ENCODE data around the gene TMEM245.
"Not testable (repeated sequence)": the region's sequence is repeated elsewhere in the genome, so short reads cannot be mapped to it uniquely, and the experiment has no call there.

TMEM245 gene

DNA sequence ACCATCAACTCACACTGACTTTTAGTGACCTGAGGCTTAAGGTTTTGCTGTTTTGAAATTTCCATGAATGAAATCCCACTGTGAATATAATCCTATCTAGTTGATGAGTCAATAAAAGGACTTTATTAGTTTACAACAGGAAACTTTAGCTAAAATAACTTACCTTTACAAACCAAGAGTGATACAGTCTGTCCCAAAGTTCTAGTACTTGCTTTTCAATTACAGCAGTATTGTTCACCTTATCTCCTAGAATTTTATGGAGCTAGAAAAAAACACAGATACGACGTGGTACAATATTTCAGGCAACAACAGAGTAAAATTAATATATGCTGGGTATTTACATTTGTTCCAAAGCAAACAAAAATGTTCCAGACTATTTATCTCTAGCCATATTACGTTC is 59.6 kb downstream of the TMEM245 start:
- DNase-seq, result no peak

DNA sequence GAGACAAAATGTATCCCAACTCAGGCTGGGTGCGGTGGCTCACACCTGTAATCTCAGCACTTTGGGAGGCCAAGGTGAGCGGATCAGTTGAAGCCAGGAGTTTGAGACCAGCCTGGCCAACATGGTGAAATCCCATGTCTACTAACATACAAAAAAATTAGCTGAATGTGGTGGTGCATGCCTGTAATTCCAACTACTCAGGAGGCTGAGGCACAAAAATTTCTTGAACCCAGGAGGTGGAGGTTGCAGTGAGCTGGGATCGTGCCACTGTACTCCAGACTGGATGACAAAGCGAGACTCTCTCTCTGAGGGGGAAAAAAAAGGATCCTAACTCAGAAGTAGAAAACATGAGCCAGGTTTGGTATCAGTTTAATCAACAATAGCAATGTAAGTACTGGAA is 66.6 kb downstream of the TMEM245 start:
- not testable (repeated sequence) for DNase-seq

DNA sequence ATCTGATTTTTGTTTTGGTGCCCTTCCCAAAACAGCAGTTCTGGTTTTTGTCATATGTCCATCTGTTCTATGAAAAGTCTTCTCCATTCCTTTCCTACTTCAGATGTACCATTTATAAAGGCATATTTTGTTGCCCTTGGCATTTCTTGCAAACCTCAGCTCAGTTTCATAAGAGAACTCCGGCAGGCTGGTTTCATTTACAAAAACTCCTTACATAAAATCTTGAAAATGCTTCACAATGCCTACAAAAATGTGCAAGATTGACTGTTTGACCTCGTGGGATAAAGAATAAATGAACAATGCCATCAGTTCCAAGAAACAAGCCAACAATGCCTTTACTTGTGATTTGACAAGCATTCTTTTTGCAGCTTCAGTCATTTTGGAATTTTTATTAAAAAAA is 67.3 kb downstream of the TMEM245 start:
- no peak for DNase-seq

DNA sequence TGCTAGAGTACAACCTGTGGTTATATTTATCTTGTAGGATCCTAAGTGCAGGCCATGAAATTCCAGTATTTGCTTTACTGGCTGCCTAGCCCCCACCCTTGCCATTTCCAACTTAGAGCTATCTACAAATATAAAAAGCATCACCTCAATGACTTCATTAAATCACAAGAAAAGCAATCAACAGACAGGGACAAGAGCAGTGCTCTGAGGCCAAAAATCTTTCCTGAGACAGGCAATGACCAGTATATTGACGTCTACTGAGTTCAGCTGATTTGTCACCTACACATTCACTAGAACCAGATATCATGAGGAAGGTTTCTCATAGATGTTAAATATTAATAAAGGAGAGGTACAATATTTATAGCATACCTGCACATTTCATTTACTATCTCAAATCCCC is 68.0 kb downstream of the TMEM245 start:
- no peak for DNase-seq

GRCh38 chr9:109050444-109050843 is 69.3 kb downstream of the TMEM245 start:
- DNase-seq, result no peak

GRCh38 chr9:109048822-109049221 is 70.9 kb downstream of the TMEM245 start:
- DNase-seq, result no peak

GRCh38 chr9:109047259-109047658 is 72.5 kb downstream of the TMEM245 start:
- no peak for DNase-seq

GRCh38 chr9:109046346-109046745 is 73.4 kb downstream of the TMEM245 start:
- no peak for DNase-seq

DNA sequence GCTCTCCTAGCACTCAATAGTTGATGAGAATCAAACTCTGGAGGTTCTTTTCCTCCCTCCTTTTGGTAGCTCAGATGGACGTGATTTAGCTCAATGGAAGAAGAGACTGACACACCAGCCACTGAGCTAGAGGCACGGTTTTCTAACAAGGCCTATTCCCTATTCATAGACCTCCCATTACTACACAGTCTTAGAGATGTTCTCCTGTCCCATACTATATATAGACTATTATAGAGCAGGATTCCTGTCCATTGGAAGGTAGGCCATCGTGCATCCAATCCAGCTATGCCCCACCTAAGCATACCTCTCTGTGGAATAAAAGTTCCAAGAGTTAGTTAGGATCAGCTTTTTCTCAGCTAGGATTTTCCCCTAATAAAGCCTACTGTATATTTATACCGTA is 76.2 kb downstream of the TMEM245 start:
- DNase-seq, result no peak

GRCh38 chr9:109040571-109040970 is 79.2 kb downstream of the TMEM245 start:
- no peak for DNase-seq

DNA sequence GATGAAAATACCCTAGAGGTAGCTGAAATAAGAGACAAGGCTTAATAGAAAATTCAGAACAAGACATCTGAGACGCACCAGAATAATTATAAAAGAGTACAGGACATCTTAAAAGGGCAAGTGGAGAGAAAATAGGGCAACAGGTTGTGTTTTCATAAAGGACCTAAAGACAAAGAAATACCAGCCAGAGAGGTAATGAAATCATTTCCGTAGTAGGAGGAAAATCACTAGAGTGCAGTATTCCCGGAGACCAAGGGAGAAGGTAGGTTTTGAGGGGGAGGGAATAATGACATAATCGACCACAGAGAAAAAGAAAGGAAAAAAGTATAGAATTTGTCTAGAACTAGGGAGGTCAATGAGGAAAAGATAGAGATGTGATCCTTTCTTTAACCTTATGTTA is 80.2 kb downstream of the TMEM245 start:
- DNase-seq, result no peak

GRCh38 chr9:109037946-109038715 is 81.6 kb downstream of the TMEM245 start:
- DNase-seq, result no peak

GRCh38 chr9:109036744-109037680 is 82.7 kb downstream of the TMEM245 start:
- no peak for DNase-seq

GRCh38 chr9:109035684-109036423 is 83.9 kb downstream of the TMEM245 start:
- no peak for DNase-seq

DNA sequence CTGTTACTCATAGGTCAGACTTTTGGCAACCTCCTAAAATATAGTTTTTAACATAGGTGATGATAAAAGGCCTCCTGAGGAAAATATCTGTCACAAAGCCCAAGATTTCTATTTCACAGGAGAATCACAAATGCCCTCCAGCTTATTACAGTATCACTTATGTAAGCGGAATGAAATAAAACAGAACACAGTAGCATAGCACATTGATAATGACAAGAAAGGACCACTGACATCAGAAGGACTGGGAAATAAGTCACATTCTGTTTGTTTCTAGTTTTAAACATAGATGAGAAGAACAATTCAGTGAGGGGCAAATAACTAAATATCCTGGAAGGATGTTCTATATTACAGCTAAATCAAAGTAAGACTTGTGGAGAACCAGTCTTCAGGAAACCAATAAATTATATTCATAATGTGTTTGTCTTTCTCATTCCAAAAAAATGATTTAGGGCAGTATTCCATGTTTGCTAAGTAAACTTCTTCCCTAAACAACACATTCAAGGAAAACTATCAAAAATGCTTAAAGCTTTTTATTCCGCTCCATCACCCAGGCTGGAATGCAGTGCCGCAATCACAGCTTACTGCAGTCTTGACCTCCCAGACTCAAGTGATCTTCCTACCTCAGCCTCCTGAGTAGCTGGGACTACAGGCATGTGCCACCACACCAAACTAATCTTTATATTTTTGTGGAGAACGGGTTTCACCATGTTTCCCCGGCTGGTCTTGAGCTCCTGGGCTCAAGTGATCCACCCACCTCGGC is 85.6 kb downstream of the TMEM245 start:
- no peak for DNase-seq

GRCh38 chr9:109031241-109031640 is 88.5 kb downstream of the TMEM245 start:
- no peak for DNase-seq

- DNase-seq, result peak; percentile 6
Measured at GRCh38 chr9:109030426-109030825, 89.3 kb downstream of the TMEM245 start.

DNA sequence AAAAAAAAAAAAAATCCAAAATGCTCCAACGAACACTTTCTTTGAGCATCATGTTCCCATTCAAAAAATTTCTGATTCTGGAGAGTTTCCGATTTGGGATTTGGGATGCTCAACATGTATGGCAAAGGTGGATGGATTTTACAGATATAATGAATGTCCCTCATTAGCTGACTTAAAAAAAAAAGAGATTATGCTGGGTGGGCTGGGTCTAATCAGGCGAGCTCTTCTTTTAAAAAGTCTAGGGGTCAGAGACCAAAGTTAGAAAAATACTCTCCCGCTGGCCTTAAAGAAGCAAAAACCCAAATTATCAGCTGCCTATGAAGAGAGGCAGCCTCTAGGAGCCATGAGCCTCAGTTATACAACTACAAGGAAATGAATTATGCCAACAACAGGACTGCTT is 91.3 kb downstream of the TMEM245 start:
- DNase-seq, result no peak

DNA sequence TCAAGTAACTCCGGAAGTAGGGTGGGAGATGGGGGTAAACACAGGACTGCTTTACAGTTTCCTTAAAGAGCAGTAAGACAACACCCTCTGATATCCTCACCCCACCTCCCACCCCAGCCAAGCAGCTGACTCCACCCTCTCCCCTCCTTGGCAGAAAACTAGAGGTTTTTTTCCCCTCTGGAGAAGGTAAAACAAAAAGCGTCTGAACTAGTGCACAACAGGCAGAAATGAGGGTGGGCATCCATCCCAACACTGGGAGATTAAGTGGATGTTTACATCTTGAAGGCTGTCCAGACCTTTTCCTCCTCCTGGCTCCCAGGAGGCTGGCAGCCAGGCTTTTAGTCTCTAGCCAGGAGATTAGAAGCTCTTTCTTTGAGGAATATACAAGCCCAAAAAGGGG is 92.6 kb downstream of the TMEM245 start:
- no peak for DNase-seq

DNA sequence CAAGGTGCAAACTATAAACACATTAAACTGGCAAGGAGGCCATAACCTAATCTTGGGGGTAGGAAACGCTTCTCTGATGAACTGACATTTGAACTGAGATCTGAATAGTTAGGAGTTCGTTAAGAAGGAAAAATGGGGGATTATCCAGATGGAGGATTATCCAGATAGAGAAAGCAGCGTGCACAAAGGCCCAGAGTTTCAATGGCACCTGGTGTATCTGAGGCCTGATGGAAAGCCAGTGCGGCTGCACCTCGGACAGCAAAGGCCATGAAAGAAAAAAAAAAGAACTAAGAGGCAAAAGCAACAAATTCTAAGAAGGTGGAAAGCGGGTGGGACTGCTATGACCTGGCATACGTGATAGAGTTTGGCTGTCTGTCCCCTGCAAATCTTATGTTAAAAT is 93.4 kb downstream of the TMEM245 start:
- DNase-seq, result no peak

DNA sequence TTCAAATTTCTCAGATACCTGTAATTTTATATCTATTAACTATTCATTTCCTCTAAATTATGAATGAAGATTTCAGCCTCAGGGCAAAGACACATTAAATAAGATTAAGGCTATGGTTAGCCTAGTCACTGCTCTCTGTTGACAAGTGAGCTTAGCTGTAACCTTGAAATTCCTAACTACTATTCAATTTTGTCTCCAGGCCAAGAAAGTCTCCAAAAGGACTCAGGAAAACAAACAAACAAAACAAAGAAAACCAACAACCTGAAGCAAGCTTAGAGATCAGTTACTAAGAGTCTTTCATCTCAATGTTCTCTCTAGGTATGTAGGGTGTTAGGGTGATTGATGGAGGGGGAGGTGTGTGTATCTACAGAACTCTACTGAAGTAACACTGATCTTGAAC is 96.9 kb downstream of the TMEM245 start:
- DNase-seq, result peak; percentile 2
